Stimulated activated CD8-positive, alpha-beta memory T cell treated with anti-CD3 and anti-CD28 coated beads, Interleukin-7, amount 100 ng/mL, for 1 hour (primary cell): Measurements from ENCODE around the gene CPNE9.

ENCODE experiments used
- DNase-seq, 2 donors: peaks; one replicate each; pipeline ENCODE4 v3.0.0-alpha.2; 2020; ENCODE audit warnings: low read depth in 2 of 2

The CPNE9 gene

DNA sequence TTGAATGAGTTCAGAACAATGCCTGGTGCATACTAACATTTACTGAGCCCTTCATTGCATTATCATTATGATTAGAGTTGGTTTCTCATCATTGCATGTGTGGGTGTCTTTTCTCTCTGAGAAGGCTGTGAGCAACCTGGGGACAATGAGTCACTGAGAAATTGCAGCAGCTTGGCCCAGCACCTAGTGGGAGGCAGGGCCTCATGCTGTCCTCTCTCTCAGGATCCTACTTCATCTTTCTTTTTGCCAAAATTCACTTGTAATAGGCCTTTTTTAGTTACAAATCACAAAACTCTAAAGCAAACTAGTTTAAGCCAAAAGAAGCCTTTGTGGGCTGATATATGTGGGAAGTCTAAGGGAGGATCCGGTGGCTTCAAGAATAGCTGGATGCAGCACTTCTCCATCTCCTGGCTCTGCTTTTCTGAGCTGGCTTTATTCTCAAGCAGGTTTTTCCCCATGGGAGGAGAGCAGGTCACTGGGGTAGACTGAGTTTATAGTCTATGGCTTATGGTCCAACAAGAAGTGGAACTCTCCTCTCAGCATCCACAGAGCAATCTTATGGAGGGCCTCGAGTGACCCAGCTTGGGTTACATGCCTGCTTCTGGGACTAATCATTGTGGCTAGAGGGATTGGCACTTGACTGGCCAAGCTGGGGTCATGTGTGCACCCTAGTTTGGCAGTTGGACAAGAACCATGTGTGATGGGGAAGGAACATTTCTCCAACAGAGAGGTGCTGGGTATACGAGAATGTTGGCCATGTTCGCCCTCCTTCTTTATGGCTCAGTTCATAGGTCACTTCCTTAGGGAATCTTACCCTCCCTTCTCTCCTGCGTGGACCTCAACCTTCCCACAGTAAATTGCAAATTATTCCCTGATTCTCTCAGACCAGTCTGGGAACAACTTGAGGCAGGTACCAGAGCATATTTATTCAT is 74.8 kb downstream of the CPNE9 start:
- DNase-seq: no peak

DNA sequence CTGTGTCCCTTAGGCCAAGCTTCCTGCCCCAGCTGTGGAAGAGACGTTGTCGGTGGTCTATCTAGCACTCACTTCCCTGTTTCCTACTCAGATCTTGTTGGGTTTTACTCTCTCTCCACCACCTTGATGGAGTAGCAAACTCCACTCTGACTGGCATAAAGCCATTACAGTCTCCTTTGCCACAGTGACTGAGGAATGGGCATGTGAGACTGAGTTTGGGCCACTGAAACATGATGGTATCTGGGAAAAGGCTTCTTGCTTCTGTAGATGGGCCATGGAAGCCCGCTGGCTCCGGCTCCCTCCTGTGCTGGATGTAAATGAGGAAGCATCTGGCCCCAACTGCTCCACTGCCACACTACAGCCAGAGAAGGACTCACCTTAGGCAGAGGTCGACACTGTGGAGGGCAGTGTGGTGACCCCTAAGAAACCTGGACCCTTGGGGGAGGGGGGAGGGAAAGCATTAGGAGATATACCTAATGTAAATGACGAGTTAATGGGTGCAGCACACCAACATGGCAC is 75.5 kb downstream of the CPNE9 start:
- no peak for DNase-seq
